ENCODE measurements around the gene THAP7.
"Not testable (repeated sequence)": the region's sequence is repeated elsewhere in the genome, so short reads cannot be mapped to it uniquely, and the experiment has no call there.

The THAP7 gene

DNA sequence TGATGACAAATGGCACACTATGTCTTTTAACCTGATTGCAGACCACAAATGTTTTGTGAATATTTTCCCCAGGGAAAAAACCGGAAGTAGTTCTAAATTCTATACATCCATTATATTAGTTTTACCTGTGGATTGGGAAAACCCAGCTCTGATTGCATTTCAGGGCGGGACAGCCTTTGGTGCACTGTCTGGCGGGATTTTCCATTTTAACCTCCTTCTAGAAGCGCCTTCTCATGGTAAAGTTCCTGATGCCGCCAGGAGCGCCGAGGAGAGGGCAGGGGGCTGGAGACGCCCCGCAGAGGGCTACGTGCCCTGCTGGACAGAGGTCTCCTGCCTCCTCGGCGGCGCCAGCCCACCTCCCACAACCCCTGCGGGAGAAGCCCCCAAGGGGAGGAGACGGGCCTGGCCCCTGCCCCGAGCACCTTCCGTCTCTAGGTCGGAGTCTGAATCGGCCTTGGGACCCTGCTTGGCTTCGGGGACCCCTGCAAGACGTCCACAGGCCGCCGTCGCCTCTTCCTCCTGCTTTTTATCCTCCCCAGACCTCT lies 11.8 kb upstream of the THAP7 start:
- DNase-seq (ENCODE audit: low read depth, low spot score): no peak

DNA sequence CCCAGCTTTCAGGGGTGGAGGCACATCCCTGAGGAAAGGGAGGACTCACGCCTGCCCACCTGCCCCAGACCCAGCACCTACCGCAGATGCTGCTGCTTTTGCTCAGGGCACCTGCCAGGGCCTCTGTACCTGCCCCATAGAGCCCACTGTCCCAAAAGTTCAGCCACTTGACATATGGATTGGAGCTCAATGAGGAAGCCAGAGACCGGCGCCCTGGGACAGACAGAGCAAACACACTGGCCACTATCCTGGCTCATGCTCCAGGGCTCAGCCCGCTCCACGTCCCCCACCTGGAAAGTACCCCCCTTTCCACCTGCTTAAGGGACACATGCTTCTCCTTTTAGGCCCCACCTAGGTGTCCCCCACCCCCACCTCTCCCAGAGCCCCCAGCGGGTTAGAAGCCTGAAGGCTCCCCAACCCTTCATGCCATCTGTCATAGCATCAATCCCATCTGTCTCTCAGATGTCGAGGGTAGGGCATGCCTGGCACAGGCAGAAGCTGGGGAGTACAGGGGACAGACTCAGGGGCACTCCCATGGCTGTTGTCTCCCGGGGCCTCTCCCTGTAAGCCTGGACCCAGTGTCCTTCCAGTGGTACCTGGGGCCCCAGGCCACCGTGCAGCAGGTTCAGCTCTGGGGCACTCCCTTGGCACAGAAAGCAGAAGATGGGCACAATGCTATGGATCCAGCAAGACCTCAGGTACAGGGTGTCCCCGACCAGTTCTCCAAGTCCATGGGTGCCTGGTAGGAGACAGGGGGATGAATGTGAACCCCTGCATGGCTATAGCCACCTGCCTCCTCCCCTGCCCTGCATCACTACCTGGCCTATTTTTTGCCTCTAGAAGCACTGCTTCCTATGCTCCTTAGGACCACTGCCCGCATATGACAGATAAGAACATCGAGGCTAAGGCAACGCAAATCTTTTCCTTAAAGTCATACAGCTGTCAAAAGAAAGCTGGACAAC lies 10.8 kb upstream of the THAP7 start:
- DNase-seq (ENCODE audit: low read depth, low spot score): no peak

DNA sequence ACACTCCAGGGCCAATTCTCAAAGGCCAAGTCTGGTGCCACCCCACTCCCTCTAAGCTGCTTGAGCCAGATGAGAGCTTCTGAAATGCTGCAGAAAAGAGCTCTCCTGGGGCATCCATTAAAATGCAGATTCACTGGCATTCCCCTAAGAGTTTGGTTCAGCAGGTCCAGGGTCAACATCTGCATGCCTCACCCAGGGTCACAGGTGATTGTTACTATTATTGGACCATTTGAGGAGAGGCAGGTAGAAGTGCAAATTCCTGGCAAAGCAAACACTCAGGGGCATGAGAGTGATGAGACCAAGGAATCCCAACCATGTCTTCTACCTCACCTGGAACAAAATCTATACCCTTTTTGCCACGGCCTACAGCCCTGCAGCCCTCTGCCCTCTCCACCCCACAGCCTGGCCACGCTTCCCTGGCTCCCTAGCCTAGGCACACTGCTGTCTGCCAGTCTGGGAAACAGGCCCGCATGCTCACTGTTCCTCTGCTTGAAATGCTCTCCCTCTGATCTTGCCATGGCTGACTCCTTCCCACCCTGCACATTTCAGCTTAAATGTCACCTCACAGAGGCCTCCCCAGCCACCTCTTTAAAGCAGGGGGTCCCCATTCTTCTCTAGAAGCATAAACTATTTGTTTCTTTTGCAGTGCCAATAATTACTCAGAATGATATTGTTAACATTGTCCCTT lies 8.7 kb upstream of the THAP7 start:
- DNase-seq (ENCODE audit: low read depth, low spot score): no peak

DNA sequence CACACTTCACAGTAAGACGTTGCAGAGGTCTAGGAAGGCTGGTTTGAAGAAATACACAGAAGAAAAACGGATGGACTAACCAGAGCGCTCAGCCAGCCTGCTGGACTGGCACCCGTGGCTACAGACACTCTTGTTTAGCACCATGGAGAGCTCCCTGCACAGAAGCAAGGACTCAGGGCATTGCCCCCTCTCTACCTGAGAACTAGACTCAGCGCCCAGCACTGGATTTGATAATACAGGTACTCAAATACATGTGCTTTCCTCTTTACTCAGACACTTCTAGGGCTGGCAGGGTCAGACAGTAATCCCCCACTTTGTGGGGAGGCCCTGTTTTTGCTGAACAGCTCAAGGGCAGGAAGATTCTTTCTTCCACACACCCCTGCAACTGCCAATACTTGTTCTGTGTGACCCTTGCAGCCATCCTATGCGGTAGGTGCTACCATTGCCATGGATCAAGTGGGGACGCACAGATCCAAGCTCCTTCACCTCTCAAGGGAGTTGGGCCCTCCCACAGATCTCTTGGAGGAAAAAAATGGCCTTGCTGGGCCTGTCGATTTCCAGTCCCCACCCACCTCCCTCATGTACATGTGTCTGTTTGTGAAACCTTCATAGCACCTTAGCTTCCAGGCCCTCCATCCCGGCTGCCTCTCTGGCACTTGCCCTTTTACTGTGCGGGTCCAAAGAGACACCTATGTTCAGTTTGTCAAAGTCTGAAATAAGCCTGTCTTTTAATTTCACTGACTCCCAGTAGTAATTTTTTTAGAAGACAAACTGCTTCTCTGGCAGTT lies 7.9 kb upstream of the THAP7 start:
- no peak for DNase-seq (ENCODE audit: low read depth, low spot score)

DNA sequence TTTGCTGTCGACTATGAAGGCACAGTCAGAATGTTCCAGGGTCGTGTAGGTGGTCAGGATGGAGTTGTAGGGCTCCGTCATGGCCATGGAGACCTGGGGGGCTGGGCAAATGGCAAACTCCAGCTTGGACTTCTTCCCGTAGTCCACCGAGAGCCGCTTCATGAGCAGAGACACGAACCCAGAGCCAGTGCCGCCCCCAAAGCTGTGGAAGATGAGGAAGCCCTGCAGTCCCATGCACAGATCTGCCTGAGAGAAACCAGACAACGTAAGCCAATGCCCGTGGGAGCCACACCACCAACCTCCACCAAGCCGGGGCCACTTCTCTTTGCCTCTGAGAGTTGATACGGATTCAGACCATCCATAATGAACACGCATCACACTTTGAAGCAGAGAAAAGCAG lies 7.3 kb upstream of the THAP7 start:
- not testable (repeated sequence) for DNase-seq (ENCODE audit: low read depth, low spot score)

DNA sequence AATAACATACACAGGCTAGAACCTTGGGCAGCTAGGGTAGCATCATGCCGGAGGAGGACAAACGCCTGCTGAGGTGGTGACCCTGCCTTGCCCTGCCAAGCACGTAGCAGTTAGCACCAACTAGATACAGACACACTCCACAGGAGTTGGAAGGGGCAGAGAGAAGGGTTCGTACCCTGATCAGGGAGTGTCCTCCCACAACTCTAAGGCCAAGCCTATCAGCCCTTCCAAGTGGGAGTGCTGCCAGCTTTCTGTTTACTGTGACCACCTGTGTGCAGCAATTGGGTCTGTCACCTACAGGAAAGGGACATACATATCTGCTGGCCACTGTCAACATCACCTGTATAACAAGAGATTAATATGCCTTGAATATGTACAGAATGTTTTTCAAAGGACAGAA lies 1.9 kb upstream of the THAP7 start:
- no peak for DNase-seq (ENCODE audit: low read depth, low spot score)

DNA sequence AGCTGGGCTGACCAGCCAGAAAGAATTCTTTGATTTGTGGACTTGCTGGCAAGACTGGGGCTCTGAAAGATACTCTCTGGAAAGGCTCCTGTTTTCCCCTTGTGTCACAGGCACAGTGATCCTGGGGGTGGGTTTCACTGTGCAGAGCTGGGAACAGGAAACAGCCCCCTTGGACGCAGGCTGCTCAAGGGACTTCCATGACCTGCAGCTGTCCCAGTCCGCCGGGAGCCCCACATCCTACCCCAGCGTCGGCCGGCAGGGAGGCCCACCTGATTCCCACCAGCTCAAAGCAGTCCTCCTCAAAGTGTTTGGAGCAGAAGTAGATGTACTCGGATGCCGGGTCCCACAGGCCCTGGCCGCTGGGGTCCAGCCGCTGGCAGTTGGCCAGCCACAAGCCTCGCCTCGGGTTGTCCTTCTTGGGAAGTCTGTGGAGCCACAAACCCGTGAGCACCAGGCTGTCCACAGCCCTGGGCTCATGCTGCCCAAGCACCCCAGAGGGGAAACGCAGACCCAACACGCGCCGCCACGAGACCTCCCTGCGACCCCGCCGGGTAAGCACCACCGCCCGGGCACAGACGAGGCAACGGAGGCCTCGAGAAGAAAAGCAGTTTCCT lies 824 bp downstream of the THAP7 start:
- DNase-seq (ENCODE audit: low read depth, low spot score): no peak

DNA sequence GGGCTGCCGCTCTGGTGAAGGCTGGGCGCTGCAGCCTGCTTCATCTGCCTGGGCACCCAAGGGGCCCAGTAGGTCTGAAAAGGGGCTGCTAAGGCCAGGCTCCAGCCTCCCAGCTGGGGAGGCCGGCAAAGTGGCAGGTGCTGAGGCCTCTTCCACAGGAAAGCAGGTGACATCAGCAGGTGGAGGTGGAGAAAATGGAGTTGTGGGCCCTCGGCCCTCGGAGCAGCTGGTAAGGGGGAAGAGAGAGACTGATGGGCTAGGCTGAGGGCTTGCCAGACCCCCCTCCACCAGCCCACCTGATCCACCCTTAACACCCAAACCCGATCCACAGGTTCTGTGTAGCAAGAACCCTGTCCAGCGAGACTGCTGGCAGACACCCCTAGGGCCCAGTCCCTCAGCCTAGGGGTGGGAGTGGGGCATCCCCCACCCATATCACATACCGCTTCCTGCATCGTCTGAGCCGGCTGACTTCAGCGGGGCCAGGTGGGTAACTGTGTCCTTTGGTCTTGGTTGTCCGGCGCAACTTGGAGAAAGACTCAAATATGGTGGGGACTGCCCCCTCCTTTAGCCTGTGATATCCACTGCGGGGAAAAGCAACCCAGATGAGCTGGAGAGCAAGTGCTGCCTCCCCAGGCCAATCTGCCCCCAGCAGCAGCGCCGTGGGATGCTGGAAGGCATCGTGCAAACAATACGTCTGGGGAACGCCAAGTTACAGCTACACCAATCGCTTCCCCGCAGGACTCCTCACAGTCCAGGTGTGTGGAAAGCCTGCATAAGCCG lies 1.5 kb downstream of the THAP7 start:
- DNase-seq (ENCODE audit: low read depth, low spot score): no peak

DNA sequence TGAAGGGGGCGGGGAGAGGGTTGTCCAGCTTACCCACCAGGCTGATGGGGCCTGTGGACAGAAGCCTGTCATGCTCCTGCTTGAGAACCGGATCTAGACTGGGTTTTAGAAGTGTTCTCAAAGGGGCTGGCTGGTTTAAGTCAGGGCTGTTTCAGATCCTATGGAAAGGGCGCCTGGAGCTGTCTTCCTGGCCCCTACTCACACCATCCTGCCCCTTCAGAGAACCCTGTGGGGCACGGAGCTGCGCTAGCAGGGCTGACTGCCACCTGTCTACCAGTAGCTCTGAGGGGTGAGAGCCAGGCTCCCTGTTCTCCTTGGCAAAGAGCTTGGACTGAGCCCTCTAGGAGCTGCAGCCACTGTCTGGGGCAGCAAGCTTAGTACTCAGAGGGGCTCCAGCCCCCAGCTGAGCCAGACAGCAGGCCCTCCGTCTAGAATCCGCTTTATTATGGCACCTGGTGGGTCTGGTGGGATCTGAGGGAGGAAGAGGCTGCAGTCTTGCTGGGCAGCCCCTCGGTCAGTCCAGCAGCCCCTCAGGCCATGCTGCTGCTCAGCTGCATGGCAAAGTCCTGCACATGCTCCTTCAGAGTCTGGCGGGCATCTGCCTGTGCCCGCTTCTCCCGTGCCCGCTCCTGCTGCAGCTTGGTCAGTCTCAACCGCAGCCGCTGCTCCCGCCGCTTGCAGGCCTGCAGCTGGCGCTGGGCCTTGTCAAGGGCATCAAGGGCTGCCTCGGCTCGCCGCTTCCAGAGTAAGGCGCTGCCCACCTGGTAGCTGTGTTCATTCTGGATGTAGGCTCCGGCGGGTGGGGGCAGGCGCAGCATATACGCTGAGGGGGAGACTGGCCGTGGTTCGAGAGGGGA lies 2.3 kb downstream of the THAP7 start:
- DNase-seq (ENCODE audit: low read depth, low spot score): no peak

DNA sequence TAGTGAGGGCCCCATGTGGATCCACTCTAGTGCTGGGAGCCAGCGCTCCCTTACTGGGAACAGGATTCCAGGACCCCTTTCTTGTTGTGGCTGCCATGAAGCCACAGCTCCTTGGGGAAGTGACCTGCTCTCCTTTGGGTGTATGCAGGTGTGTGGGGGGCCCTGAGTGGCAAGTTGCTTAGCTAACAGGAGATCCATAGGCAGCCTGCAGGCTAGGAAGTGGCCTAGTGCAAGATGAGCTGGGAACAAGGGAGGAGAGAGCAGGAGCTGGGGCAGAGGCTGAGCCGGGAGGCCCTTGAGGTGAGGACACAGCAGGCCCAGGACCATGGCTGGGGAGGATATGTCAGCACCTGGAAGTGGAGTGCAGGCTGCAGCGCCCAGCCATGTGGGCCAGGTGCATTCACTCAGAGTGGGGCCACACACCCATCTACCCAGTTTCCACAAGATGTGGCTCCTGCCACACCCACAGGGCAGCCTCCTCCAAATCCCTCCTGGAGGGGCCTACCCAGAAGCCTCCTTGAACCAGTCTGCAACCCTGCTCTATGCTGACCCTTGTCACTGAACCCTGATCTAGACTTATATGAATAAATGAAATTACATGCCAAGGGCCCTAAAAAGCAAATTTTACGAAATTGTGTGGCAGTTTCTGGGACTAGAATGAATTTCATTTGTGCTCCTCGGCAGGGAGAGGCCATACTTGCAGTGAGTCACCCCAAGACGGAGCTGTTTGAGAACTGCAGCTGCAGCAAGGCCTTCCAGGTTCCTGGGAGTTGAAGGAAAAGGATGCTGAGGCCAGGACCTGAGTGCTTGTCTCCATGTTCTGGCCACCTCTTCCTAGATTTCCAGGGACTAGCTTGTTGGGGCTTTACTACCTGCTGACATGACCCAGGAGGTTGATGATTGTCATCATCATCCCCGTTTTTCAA lies 3.2 kb downstream of the THAP7 start:
- DNase-seq (ENCODE audit: low read depth, low spot score): no peak

DNA sequence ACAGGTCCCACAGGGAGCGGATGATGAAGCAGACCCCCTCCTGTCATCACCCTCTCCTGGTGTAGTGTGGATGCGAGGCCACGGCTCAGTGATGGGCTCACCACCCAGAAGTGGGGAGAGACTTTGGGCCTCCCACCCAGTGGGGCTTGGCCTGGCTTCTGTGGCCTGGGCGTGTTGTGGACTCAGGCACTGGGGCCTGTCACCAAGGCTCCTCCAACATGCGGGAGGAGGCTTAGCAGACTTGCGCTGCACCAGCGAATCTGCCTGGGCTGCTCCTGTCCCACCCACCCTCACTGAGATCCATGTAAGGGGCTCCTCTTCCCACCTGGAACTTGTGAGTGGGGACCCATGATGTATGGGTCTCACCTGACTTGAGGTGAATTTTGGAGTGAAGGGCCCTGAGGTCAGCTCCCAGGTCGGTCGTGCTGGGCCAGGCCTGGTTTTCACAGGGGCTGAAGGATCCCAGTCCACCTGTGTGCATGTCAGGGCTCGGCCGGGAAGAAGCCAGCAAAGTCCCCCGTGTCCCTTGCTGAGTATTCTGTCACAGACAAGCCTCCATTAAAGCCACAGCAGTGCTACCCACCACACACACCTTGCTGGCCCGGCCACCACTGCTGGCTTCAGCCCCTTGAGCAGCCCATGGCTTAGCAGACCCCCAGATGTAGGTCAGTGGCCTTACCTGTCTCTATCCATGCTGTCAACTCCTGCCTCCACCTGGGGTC lies 4.2 kb downstream of the THAP7 start:
- DNase-seq (ENCODE audit: low read depth, low spot score): no peak

DNA sequence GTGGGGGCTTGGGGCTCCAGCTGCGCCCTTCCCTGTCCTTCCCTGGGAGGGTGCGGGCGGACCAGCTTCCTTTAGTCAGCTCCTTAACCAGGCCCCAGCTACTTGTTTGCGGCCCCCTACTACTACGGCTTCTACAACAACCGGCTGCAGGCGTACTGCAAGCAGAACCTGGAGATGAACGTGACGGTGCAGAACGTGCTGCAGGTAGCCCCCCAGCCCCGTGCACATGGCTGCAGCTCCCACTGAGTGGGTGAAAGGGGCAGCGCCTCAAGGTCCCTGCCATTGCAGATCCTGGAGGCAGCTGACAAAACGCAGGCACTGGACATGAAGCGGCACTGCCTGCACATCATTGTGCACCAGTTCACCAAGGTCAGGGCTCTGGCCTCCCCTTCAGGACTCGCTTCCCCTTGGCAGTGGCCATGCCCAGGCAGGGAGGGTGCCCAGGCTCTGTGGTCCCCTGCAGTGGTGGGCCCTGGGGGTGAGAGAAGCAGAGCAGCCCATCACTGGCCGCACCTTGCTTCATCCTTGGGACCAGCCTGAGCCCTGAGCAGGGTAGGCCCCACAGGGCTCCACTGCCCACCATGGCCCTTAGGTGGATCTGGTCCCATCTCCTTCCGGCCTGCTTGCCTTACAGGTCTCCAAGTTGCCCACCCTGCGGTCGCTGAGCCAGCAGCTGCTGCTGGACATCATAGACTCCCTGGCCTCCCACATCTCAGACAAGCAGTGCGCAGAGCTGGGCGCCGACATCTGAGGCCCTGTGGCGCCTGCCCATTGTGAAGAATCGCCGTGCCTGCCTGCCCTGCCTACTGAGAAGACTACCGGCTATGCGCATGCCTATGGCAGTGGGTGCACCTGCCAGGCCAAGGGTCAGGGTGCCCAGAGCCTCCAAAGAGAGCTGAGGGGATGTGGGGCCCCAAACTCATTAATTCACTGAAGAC lies 5.1 kb downstream of the THAP7 start:
- no peak for DNase-seq (ENCODE audit: low read depth, low spot score)

DNA sequence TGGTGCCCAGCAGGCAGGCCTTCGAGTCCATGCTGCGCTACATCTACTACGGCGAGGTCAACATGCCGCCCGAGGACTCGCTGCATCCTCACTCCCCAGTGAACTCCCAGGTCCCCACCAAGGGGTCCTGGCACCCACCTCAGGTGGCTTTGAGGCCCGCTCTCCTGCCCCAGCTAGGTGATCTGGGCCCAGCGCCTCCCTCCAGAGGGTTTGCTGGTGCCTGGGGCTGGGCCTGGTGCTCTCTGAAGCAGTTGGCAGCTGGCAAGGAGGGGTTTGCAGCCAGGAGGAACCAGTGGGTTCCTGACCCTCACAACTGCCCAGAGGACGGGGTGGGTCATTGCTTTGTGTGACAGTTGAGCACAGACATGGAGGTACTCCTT lies 5.9 kb downstream of the THAP7 start:
- DNase-seq (ENCODE audit: low read depth, low spot score): no peak

DNA sequence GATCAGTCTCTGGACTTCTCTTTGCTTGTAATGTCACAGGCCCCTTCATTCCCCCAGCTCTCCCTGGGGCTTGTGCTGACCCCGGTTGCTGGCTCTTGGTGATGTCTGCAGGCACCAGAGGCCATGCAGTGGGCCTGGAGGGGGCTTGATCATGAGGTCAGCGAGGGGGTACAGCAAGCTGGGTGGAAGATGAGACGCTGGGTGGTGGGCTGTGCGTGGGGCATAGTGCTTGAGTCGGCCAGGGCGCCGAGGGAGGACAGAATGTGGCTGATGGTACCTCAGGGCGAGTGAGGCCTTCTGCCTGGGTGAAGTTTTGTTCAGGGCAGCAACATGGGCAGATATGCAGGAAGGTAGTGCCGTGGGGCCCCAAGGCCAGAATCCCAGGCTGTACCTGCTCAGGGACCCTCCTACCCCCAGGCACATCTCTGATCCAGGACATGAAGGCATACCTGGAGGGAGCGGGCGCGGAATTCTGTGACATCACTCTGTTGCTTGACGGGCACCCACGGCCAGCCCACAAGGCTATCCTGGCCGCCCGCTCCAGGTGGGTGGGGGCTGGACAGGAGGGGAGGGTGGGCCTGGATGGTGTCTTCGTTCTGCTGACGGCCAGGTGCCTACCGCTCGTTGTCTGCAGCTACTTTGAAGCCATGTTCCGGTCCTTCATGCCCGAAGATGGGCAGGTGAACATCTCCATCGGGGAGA lies 6.4 kb downstream of the THAP7 start:
- DNase-seq (ENCODE audit: low read depth, low spot score): no peak

DNA sequence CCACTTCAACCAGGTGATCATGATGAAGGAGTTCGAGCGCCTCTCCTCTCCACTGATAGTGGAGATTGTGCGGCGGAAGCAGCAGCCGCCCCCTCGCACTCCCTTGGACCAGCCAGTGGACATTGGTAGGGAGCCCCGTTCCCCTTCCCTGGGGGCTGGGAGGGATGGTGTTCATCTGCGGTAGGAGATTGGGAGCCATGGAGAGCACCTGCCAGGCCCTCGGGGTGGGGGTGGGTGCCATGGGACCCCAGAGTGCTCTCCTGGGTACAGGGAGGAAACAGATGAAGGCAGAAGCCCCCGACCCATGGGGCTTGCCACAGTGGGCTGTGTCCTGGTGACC lies 7.0 kb downstream of the THAP7 start:
- no peak for DNase-seq (ENCODE audit: low read depth, low spot score)

DNA sequence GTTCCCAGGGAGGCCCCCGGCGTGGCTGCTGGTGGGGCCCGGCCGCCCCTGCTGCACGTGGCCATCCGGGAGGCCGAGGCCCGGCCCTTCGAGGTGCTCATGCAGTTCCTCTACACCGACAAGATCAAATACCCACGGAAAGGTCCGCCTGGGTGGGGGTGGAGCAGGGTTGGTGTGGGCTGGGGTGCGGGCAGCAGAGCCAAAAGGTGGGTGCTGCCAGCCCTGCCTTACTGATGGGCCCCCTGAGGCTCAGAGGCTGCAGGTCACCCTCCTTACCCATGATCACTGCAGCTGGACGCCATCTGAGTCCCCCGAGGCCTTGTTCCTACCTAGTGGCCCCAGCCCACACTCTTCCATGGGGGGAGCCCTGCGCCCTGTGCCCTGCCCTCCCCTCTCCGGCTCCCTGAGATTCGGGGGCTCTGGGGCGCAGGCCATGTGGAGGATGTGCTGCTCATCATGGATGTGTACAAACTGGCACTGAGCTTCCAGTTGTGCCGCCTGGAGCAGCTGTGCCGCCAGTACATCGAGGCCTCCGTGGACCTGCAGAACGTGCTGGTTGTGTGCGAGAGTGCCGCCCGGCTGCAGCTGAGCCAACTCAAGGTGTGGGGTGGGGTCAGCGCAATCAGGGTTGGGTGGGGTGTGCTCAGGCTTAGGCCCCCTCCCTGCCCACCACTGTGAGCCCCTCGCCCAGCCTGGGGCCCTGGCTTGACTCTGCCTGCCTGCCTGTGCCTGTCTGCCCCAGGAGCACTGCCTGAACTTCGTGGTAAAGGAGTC lies 7.6 kb downstream of the THAP7 start:
- no peak for DNase-seq (ENCODE audit: low read depth, low spot score)

Measured in activated CD4-positive, CD25-positive, alpha-beta regulatory T cell treated with anti-CD3 and anti-CD28 coated beads, Interleukin-2, amount 50 U/mL, for 16 hours (primary cell).